B cell (primary cell): ENCODE data around the gene PDE6H. TPM values are rescaled to one million over a fixed set of nuclear protein-coding genes. Genes with fewer than 3 reads are reported as not detected.

Experiments
- ATAC-seq: fragments of 200-7000 bp; cut with Tn5 transposase; one replicate; pipeline ENCODE4 v1.10.0; 2021; ENCODE audit warnings: low read depth, mild to moderate bottlenecking, moderate number of reproducible peaks, moderate library complexity
- CTCF ChIA-PET: fragments of 350-600 bp; sonication (Branson Sonifier 250); formaldehyde crosslinking; loops from one replicate; lab custom pipeline; 2021; ENCODE audit warnings: antibody characterized with exemption, inconsistent platforms; lab: Charles Lee
- POLR2A ChIA-PET: fragments of 350-600 bp; sonication (Branson Sonifier 250); formaldehyde crosslinking; loops from one replicate; lab custom pipeline; 2021; ENCODE audit warnings: antibody characterized with exemption; lab: Charles Lee
- DNase-seq: peaks from one replicate; pipeline ENCODE4 v3.0.0; 2013
- H2AFZ ChIP-seq: 2 replicates; pipeline ENCODE4 v1.6.1; 2012; ENCODE audit warnings: mild to moderate bottlenecking, low read depth, low read length; ENCODE audit not compliant: insufficient read depth, poor library complexity, severe bottlenecking
- H3K27ac ChIP-seq, 2 donors: 1 replicate in 1 of 2; 2 replicates in 1 of 2; pipeline ENCODE4 v1.5.1; 2012 to 2013; ENCODE audit warnings: low read length in 2 of 2, mild to moderate bottlenecking in 2 of 2, moderate library complexity in 1 of 2
- H3K27me3 ChIP-seq, 4 experiments: fragments of 200-600 bp in 1 of 4; sonication (generic) in 1 of 4; replicated peaks in 1 of 4; 1 replicate in 2 of 4; 2 replicates in 2 of 4; pipeline versions ENCODE4 v1.6.1 to v1.7.0; 2013 to 2016; ENCODE audit warnings: low read length in 3 of 4, mild to moderate bottlenecking in 2 of 4, mixed read lengths in 1 of 4, moderate library complexity in 1 of 4; ENCODE audit not compliant: insufficient read depth in 4 of 4, control insufficient read depth in 3 of 4; ENCODE audit errors: control extremely low read depth in 1 of 4
- H3K36me3 ChIP-seq, 2 experiments: replicated peaks in 1 of 2; 1 replicate in 1 of 2; 2 replicates in 1 of 2; pipeline versions ENCODE4 v1.6.1 to v1.7.1; 2013; ENCODE audit warnings: low read length in 1 of 2; ENCODE audit not compliant: insufficient read depth in 2 of 2, control insufficient read depth in 1 of 2; ENCODE audit errors: control extremely low read depth in 1 of 2, extremely low read depth in 1 of 2
- H3K4me1 ChIP-seq, 2 donors: fragments of 200-600 bp in 1 of 2; sonication (generic) in 1 of 2; 1 replicate in 1 of 2; 2 replicates in 1 of 2; pipeline versions ENCODE4 v1.5.1 to v1.6.1; 2013 to 2017; ENCODE audit warnings: low read length in 2 of 2; ENCODE audit not compliant: control insufficient read depth in 2 of 2, insufficient read depth in 2 of 2
- H3K4me2 ChIP-seq: replicated peaks from 2 replicates; pipeline ENCODE3; 2012; ENCODE audit warnings: mild to moderate bottlenecking, low read depth, low read length; ENCODE audit not compliant: poor library complexity, severe bottlenecking
- H3K4me3 ChIP-seq, 5 experiments: fragments of 200-600 bp in 1 of 5; sonication (generic) in 1 of 5; 1 replicate in 3 of 5; 2 replicates in 2 of 5; pipeline versions ENCODE4 v1.5.1 to v1.7.0; 2011 to 2016; ENCODE audit warnings: low read length in 4 of 5, mild to moderate bottlenecking in 4 of 5, low read depth in 2 of 5, control low read depth in 1 of 5, moderate library complexity in 1 of 5; ENCODE audit not compliant: insufficient read depth in 1 of 5; ENCODE audit errors: control extremely low read depth in 1 of 5, extremely low read depth in 1 of 5
- H3K79me2 ChIP-seq: fragments of 200-600 bp; sonication (generic); one replicate; pipeline ENCODE4 v1.6.0; 2016; ENCODE audit warnings: low read length; ENCODE audit not compliant: control insufficient read depth, insufficient read depth
- H3K9ac ChIP-seq: fragments of 200-600 bp; sonication (generic); 2 replicates; pipeline ENCODE4 v1.6.1; 2017; ENCODE audit warnings: mild to moderate bottlenecking, low read length, moderate library complexity
- H3K9me3 ChIP-seq, 3 donors: one replicate each; pipeline versions ENCODE4 v1.6.1 to v1.7.1; 2013; ENCODE audit warnings: low read length in 2 of 3; ENCODE audit not compliant: control insufficient read depth in 2 of 3, insufficient read depth in 1 of 3; ENCODE audit errors: control extremely low read depth in 1 of 3
- H4K20me1 ChIP-seq: 2 replicates; pipeline ENCODE4 v1.6.0; 2012; ENCODE audit warnings: mild to moderate bottlenecking, low read length; ENCODE audit not compliant: insufficient read depth, control insufficient read depth, poor library complexity, severe bottlenecking
- H3K27ac Mint-ChIP-seq: one replicate; pipeline ENCODE4 v1.8.0; 2021; ENCODE audit warnings: mixed read lengths
- H3K27me3 Mint-ChIP-seq: one replicate; pipeline ENCODE4 v1.8.0; 2021; ENCODE audit warnings: mixed read lengths
- H3K4me1 Mint-ChIP-seq: one replicate; pipeline ENCODE4 v1.8.0; 2021; ENCODE audit warnings: mixed read lengths
- H3K4me3 Mint-ChIP-seq: one replicate; pipeline ENCODE4 v1.8.0; 2021; ENCODE audit warnings: mixed read lengths
- H3K9me3 Mint-ChIP-seq: one replicate; pipeline ENCODE4 v1.8.0; 2022; ENCODE audit warnings: mixed read lengths; ENCODE audit not compliant: insufficient read depth
- EZH2 ChIP-seq: IDR thresholded peaks from 2 replicates; pipeline ENCODE4 v1.6.1; 2012; ENCODE audit warnings: borderline replicate concordance, low read depth, mild to moderate bottlenecking, moderate library complexity, low read length; ENCODE audit not compliant: insufficient read depth, poor library complexity, severe bottlenecking
- WGBS: methylation state at CpG from one replicate; pipeline ENCODE4 v1.1.5; 2013; ENCODE audit warnings: missing lambda C conversion rate; ENCODE audit not compliant: insufficient coverage; 5-methylcytosine and 5-hydroxymethylcytosine counted together
- intact Hi-C: fragments of 100-400 bp; cut with micrococcal nuclease; formaldehyde crosslinking; loops from one replicate; pipeline ENCODE4 v1.10.0; 2022
- polyA plus RNA-seq: library from polyadenylated mRNA; depleted of rRNA; stranded (reverse); fragments of >200 nt; gene quantifications from 2 replicates; pipeline ENCODE4 v1.2.3, GENCODE V29; 2012
- total RNA-seq, 2 donors: library from RNA; stranded (reverse); fragments of 120-200 nt in 1 of 2; gene quantifications; 1 replicate in 1 of 2; 2 replicates in 1 of 2; pipeline versions ENCODE4 v1.2.3 to v1.2.4, GENCODE V29; 2013 to 2022
- TF ChIP-seq, protein P1 (sequence below): fragments of 200-600 bp; IDR thresholded peaks from one replicate; pipeline ENCODE4 v1.8.0; 2022; ENCODE audit warnings: antibody characterized with exemption, mild to moderate bottlenecking

PDE6H gene
- total and polyA plus RNA-seq, 2 donors (not counting 1 experiment from before 2014, with no cell fraction given) = not detected

DNA sequence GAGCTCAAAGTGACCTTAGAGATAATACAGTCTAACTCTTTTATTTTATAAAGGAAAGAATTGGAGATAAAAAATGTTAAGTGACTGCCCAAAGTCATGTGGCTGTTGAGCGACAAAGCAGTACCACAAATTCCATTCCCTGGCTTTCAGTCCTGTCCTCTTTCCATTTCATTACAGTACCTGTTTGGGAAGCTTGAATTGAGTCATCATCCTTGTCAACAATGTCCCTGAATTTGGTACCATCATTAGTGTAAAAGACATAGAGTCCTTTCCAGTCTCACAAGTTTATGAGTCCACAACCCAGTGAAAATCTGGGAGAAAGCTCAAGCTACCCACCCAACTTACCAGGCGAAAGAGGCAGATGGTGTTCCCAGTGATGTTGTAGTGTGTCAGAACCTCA is 38.3 kb upstream of the PDE6H start:
- Histone ChIP-seq H3K36me3 (peaks cover 19 to 46% of the 10 kb centered on the region in 2 experiments), H3K9me3 (peaks cover 0 to 8% (median 0%) of the 10 kb centered on the region in 3 donors), H3K79me2 (peaks cover 22% of the 10 kb centered on the region), H3K4me1 (peaks cover 8 to 18% of the 10 kb centered on the region in 2 donors), H3K27me3 (no peaks in the 10 kb centered on the region), H2AFZ (no peak overlapping the region), H3K4me2 (no peak overlapping the region), H3K27ac (no peak overlapping the region), H3K9ac (no peak overlapping the region), H4K20me1 (no peaks in the 10 kb centered on the region), H3K4me3 (no peak overlapping the region)
- Mint-ChIP-seq H3K9me3 (peaks cover 2% of the 10 kb centered on the region), H3K4me1 (peaks cover 22% of the 10 kb centered on the region), H3K4me3 (no peak overlapping the region), H3K27ac (no peak overlapping the region), H3K27me3 (no peaks in the 10 kb centered on the region)
- ATAC-seq (no peak), DNase-seq (no peak)
- whole genome bisulfite sequencing = 100% methylated on average over 1 of the region's 2 CpGs
- CTCF ChIA-PET = interaction anchor here (1.5 kb wide), 1 partner anchor 86 kb away, joined by 6 read pairs; no protein-coding TSS in a partner anchor
- POLR2A ChIA-PET = no interaction called here
- intact Hi-C loops = no loop called here
- TF ChIP-seq EZH2 = no peak
- TF ChIP-seq, protein P1, sequence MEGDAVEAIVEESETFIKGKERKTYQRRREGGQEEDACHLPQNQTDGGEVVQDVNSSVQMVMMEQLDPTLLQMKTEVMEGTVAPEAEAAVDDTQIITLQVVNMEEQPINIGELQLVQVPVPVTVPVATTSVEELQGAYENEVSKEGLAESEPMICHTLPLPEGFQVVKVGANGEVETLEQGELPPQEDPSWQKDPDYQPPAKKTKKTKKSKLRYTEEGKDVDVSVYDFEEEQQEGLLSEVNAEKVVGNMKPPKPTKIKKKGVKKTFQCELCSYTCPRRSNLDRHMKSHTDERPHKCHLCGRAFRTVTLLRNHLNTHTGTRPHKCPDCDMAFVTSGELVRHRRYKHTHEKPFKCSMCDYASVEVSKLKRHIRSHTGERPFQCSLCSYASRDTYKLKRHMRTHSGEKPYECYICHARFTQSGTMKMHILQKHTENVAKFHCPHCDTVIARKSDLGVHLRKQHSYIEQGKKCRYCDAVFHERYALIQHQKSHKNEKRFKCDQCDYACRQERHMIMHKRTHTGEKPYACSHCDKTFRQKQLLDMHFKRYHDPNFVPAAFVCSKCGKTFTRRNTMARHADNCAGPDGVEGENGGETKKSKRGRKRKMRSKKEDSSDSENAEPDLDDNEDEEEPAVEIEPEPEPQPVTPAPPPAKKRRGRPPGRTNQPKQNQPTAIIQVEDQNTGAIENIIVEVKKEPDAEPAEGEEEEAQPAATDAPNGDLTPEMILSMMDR = no peak

DNA sequence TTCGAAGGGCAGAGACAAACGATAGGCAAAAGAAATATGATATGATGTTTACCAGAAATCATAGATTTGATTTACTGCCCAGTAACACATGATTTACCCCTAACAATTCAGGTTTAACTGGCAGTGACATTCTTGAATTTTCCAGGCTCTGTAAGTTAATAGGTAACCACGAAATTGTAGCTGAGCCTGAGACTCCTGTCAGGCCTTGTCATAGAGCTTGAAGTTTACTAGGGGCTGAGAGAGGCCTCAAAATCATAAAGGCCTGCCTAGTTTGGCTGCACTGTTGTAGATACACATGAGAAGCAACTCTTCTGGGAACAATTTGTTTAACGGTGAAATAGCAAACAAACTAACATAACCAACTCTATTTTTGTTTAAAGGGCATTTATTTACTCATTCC is 37.8 kb upstream of the PDE6H start:
- H3K9ac ChIP-seq = no peak overlapping the region
- no peaks in the 10 kb centered on the region for H3K27me3 Mint-ChIP-seq
- peaks cover 22% of the 10 kb centered on the region for H3K79me2 ChIP-seq
- no peak overlapping the region for H3K4me2 ChIP-seq
- H3K4me1 Mint-ChIP-seq = peaks cover 26% of the 10 kb centered on the region
- no peaks in the 10 kb centered on the region for H4K20me1 ChIP-seq
- H3K4me3 ChIP-seq = no peak overlapping the region
- H3K4me1 ChIP-seq = peaks cover 11 to 19% of the 10 kb centered on the region in 2 donors
- no peak overlapping the region for H3K27ac Mint-ChIP-seq
- DNase-seq (no peak), ATAC-seq (no peak)
- WGBS = 80% methylated on average over 1 of the region's 4 CpGs
- H3K9me3 ChIP-seq = peaks cover 0 to 8% (median 0%) of the 10 kb centered on the region in 3 donors
- peaks cover 19 to 49% of the 10 kb centered on the region in 2 experiments for H3K36me3 ChIP-seq
- H3K9me3 Mint-ChIP-seq = peaks cover 2% of the 10 kb centered on the region
- no peak overlapping the region for H3K4me3 Mint-ChIP-seq
- no peak overlapping the region for H2AFZ ChIP-seq
- H3K27me3 ChIP-seq = no peaks in the 10 kb centered on the region
- intact Hi-C loops = no loop called here
- CTCF ChIA-PET = no interaction called here
- TF ChIP-seq, protein P1 = no peak
- TF ChIP-seq EZH2 = no peak
- H3K27ac ChIP-seq = no peak overlapping the region
- POLR2A ChIA-PET = no interaction called here
